NCI-H1694 treated with DMSO at 0.1 percent for 48 hours (cell line): Measurements from ENCODE around the gene CASP9.

ENCODE experiments used
- DNase-seq: peaks from one replicate; lab custom pipeline; 2025; lab: John Stamatoyannopoulos, UW

Gene CASP9

GRCh38 chr1:15445390-15446122, 78.5 kb downstream of the CASP9 start:
- no peak for DNase-seq

GRCh38 chr1:15444468-15445389, 79.3 kb downstream of the CASP9 start:
- DNase-seq = no peak

DNA sequence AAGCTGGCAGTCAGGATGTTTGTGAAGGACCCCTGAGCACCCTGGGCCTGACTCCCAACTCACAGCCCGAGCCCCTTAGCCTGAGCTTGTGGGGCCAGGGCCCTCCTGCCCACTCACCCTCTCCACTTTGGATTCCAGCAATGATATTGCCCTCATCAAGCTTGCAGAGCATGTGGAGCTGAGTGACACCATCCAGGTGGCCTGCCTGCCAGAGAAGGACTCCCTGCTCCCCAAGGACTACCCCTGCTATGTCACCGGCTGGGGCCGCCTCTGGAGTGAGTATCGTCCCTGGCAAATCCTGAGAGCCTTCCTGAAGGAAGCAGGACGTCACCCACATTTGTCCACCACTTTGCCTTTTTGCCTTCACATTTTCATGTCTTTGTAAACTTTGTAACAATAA, 80.7 kb downstream of the CASP9 start:
- no peak for DNase-seq

- no peak for DNase-seq
These were observed 81.3 kb downstream of the CASP9 start for GRCh38 chr1:15442759-15443158.

GRCh38 chr1:15442119-15442518, 81.9 kb downstream of the CASP9 start:
- no peak for DNase-seq
